ENCODE measurements around the gene TMEM61.

TMEM61 gene

GRCh38 chr1:55000110-55001085 is 20.0 kb downstream of the TMEM61 start:
- Histone ChIP-seq H3K36me3 (ENCODE audit: insufficient read depth) (no peaks in the 10 kb centered on the region), H3K27ac (no peak overlapping the region), H3K4me3 (IDR thresholded peaks at IDR 0.05; ENCODE audit: insufficient read depth, low read depth, low read length) (no peak overlapping the region), H3K9ac (no peak overlapping the region), H4K20me1 (ENCODE audit: insufficient read depth) (no peaks in the 10 kb centered on the region), H3K27me3 (ENCODE audit: insufficient read depth, low read depth) (no peaks in the 10 kb centered on the region), H3K79me2 (ENCODE audit: insufficient read depth, low read depth) (no peaks in the 10 kb centered on the region), H3K4me2 (no peak overlapping the region), H2AFZ (ENCODE audit: low read depth) (no peak overlapping the region), H3K4me1 (ENCODE audit: low read depth, poor library complexity, severe bottlenecking) (no peaks in the 10 kb centered on the region)
- TF ChIP-seq CTCF (conservative IDR thresholded peaks at IDR 0.05; ENCODE audit: low read depth, low read length), result no peak

- Histone ChIP-seq H4K20me1 (ENCODE audit: insufficient read depth) (no peaks in the 10 kb centered on the region), H3K27ac (no peak overlapping the region), H3K4me1 (ENCODE audit: low read depth, poor library complexity, severe bottlenecking) (no peaks in the 10 kb centered on the region), H2AFZ (ENCODE audit: low read depth) (no peak overlapping the region), H3K4me3 (IDR thresholded peaks at IDR 0.05; ENCODE audit: insufficient read depth, low read depth, low read length) (no peak overlapping the region), H3K27me3 (ENCODE audit: insufficient read depth, low read depth) (no peaks in the 10 kb centered on the region), H3K79me2 (ENCODE audit: insufficient read depth, low read depth) (no peaks in the 10 kb centered on the region), H3K4me2 (no peak overlapping the region), H3K9ac (no peak overlapping the region), H3K36me3 (ENCODE audit: insufficient read depth) (no peaks in the 10 kb centered on the region)
- TF ChIP-seq CTCF (conservative IDR thresholded peaks at IDR 0.05; ENCODE audit: low read depth, low read length), result no peak
Measured at GRCh38 chr1:55001311-55001710, 20.9 kb downstream of the TMEM61 start.

DNA sequence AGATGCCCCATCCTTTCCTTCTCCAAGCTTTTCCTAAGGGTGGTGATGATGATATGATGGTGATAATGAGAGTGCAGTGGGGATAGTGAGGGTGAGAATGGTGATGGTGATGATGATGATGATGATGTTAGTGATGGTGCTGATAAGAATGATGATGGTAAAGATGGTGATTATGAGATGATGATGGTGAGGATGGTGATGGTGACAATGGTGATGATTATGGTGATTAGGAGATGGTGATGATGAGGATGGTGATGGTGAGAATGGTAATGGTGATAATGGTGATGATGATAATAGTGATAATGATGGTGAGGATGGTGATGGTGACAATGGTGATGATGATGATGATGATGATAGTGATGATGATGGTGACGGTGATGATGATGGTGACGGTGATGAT is 22.3 kb downstream of the TMEM61 start:
- Histone ChIP-seq H2AFZ (ENCODE audit: low read depth) (no peak overlapping the region), H3K36me3 (ENCODE audit: insufficient read depth) (no peaks in the 10 kb centered on the region), H3K4me3 (IDR thresholded peaks at IDR 0.05; ENCODE audit: insufficient read depth, low read depth, low read length) (no peak overlapping the region), H3K4me1 (ENCODE audit: low read depth, poor library complexity, severe bottlenecking) (no peaks in the 10 kb centered on the region), H3K9ac (no peak overlapping the region), H4K20me1 (ENCODE audit: insufficient read depth) (no peaks in the 10 kb centered on the region), H3K27ac (no peak overlapping the region), H3K27me3 (ENCODE audit: insufficient read depth, low read depth) (no peaks in the 10 kb centered on the region), H3K4me2 (no peak overlapping the region), H3K79me2 (ENCODE audit: insufficient read depth, low read depth) (no peaks in the 10 kb centered on the region)
- TF ChIP-seq CTCF (conservative IDR thresholded peaks at IDR 0.05; ENCODE audit: low read depth, low read length), result no peak

DNA sequence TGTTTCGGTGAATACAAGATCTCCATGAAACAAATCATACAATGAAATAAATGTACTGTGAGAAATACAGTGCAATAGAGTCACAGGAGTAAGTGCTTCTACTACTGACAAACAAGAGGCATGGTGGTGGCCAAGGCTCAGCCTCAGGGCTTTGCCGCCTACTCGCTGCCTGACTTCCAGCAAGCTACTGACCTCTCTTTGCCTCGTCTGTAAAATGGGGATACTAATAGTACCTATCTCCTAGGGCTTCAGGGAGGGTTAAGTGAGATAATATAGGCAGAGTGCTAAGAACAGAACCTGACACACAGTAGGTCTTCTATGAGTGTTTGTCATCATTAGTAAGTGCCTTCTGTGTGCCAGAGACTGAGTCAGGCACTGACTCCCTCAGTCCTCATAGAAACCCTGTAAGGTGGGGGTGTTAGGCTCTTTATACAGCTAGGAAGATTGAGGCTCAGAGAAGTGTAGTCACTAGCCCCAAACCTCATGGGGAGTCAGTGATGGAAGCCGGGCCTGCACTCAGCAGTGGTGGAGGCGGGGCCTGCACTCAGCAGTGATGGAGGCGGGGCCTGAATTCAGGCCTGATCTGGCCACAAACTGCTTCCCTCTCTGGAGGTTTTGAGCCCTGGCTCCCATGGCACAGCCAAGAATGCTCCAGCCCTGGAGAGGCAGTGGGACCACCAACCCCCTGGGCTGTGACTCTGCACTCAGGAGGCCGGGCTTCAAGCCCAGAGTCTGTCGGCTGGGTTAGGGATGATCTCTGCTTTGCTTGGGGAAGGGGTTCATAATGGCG is 25.1 kb downstream of the TMEM61 start:
- Histone ChIP-seq H3K79me2 (ENCODE audit: insufficient read depth, low read depth) (no peaks in the 10 kb centered on the region), H3K4me2 (no peak overlapping the region), H3K9ac (no peak overlapping the region), H3K4me1 (ENCODE audit: low read depth, poor library complexity, severe bottlenecking) (no peaks in the 10 kb centered on the region), H3K27ac (no peak overlapping the region), H2AFZ (ENCODE audit: low read depth) (no peak overlapping the region), H4K20me1 (ENCODE audit: insufficient read depth) (no peaks in the 10 kb centered on the region), H3K36me3 (ENCODE audit: insufficient read depth) (no peaks in the 10 kb centered on the region), H3K4me3 (IDR thresholded peaks at IDR 0.05; ENCODE audit: insufficient read depth, low read depth, low read length) (no peak overlapping the region), H3K27me3 (ENCODE audit: insufficient read depth, low read depth) (no peaks in the 10 kb centered on the region)
- no peak for TF ChIP-seq CTCF (conservative IDR thresholded peaks at IDR 0.05; ENCODE audit: low read depth, low read length)
